ENCODE results near the gene HSPA13. TPM values are rescaled to one million over a fixed set of nuclear protein-coding genes. Genes with fewer than 3 reads are reported as not detected.

HSPA13 gene
- total and polyA plus RNA-seq, 2 experiments from 2014 or later, result 17.7 to 39.0 TPM

DNA sequence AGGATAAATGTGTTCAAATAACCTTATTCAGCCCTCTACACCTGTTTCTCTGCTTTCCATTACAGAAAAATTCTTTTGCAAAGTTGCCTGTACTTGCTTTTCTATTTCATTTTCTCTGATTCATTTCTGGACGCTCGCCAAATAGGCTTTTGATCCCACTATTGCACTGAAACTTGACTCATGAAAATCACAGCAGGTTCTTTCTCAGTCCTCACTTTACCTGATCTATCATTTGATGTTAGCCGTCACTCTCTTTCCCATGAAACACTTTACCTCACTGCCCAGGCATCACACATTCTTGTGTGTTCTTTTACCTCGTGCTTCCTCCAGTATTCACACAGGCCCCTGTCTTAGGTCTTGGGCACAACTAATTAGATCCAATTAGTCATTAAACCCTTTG lies 26.2 kb downstream of the HSPA13 start:
- TF ChIP-seq CREB1 (CRISPR knock-in tag; IDR thresholded peaks at IDR 0.05; ENCODE audit: low read depth) (no peak), STAT1 (IDR thresholded peaks at IDR 0.05; ENCODE audit: unreplicated experiment) (no peak), NANOG (IDR thresholded peaks at IDR 0.05; ENCODE audit: borderline replicate concordance) (no peak), JUNB (IDR thresholded peaks at IDR 0.05; ENCODE audit: unreplicated experiment) (no peak), ETS1 (IDR thresholded peaks at IDR 0.05) (no peak), ZNF331 (CRISPR knock-in tag; IDR thresholded peaks at IDR 0.05; ENCODE audit: low read depth) (no peak), EZH2 (IDR thresholded peaks at IDR 0.05; ENCODE audit: low read depth, unreplicated experiment) (no peak), ZNF114 (CRISPR knock-in tag; IDR thresholded peaks at IDR 0.05) (no peak), CTCF (conservative IDR thresholded peaks at IDR 0.05; ENCODE audit: low read depth in 2 of 2) (no peak), POLR2AphosphoS5 (IDR thresholded peaks at IDR 0.05; ENCODE audit: low read depth) (no peak), EZH2phosphoT487 (IDR thresholded peaks at IDR 0.05; ENCODE audit: unreplicated experiment) (no peak)
- TF ChIP-seq, protein P1, sequence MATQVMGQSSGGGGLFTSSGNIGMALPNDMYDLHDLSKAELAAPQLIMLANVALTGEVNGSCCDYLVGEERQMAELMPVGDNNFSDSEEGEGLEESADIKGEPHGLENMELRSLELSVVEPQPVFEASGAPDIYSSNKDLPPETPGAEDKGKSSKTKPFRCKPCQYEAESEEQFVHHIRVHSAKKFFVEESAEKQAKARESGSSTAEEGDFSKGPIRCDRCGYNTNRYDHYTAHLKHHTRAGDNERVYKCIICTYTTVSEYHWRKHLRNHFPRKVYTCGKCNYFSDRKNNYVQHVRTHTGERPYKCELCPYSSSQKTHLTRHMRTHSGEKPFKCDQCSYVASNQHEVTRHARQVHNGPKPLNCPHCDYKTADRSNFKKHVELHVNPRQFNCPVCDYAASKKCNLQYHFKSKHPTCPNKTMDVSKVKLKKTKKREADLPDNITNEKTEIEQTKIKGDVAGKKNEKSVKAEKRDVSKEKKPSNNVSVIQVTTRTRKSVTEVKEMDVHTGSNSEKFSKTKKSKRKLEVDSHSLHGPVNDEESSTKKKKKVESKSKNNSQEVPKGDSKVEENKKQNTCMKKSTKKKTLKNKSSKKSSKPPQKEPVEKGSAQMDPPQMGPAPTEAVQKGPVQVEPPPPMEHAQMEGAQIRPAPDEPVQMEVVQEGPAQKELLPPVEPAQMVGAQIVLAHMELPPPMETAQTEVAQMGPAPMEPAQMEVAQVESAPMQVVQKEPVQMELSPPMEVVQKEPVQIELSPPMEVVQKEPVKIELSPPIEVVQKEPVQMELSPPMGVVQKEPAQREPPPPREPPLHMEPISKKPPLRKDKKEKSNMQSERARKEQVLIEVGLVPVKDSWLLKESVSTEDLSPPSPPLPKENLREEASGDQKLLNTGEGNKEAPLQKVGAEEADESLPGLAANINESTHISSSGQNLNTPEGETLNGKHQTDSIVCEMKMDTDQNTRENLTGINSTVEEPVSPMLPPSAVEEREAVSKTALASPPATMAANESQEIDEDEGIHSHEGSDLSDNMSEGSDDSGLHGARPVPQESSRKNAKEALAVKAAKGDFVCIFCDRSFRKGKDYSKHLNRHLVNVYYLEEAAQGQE (IDR thresholded peaks at IDR 0.05; ENCODE audit: unreplicated experiment), result no peak
- TF ChIP-seq, protein P2, sequence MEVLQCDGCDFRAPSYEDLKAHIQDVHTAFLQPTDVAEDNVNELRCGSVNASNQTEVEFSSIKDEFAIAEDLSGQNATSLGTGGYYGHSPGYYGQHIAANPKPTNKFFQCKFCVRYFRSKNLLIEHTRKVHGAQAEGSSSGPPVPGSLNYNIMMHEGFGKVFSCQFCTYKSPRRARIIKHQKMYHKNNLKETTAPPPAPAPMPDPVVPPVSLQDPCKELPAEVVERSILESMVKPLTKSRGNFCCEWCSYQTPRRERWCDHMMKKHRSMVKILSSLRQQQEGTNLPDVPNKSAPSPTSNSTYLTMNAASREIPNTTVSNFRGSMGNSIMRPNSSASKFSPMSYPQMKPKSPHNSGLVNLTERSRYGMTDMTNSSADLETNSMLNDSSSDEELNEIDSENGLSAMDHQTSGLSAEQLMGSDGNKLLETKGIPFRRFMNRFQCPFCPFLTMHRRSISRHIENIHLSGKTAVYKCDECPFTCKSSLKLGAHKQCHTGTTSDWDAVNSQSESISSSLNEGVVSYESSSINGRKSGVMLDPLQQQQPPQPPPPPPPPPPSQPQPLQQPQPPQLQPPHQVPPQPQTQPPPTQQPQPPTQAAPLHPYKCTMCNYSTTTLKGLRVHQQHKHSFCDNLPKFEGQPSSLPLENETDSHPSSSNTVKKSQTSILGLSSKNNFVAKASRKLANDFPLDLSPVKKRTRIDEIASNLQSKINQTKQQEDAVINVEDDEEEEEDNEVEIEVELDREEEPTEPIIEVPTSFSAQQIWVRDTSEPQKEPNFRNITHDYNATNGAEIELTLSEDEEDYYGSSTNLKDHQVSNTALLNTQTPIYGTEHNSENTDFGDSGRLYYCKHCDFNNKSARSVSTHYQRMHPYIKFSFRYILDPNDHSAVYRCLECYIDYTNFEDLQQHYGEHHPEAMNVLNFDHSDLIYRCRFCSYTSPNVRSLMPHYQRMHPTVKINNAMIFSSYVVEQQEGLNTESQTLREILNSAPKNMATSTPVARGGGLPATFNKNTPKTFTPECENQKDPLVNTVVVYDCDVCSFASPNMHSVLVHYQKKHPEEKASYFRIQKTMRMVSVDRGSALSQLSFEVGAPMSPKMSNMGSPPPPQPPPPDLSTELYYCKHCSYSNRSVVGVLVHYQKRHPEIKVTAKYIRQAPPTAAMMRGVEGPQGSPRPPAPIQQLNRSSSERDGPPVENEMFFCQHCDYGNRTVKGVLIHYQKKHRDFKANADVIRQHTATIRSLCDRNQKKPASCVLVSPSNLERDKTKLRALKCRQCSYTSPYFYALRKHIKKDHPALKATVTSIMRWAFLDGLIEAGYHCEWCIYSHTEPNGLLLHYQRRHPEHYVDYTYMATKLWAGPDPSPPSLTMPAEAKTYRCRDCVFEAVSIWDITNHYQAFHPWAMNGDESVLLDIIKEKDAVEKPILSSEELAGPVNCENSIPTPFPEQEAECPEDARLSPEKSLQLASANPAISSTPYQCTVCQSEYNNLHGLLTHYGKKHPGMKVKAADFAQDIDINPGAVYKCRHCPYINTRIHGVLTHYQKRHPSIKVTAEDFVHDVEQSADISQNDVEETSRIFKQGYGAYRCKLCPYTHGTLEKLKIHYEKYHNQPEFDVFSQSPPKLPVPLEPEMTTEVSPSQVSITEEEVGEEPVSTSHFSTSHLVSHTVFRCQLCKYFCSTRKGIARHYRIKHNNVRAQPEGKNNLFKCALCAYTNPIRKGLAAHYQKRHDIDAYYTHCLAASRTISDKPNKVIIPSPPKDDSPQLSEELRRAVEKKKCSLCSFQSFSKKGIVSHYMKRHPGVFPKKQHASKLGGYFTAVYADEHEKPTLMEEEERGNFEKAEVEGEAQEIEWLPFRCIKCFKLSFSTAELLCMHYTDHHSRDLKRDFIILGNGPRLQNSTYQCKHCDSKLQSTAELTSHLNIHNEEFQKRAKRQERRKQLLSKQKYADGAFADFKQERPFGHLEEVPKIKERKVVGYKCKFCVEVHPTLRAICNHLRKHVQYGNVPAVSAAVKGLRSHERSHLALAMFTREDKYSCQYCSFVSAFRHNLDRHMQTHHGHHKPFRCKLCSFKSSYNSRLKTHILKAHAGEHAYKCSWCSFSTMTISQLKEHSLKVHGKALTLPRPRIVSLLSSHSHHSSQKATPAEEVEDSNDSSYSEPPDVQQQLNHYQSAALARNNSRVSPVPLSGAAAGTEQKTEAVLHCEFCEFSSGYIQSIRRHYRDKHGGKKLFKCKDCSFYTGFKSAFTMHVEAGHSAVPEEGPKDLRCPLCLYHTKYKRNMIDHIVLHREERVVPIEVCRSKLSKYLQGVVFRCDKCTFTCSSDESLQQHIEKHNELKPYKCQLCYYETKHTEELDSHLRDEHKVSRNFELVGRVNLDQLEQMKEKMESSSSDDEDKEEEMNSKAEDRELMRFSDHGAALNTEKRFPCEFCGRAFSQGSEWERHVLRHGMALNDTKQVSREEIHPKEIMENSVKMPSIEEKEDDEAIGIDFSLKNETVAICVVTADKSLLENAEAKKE (CRISPR knock-in tag; IDR thresholded peaks at IDR 0.05), result no peak
- Histone ChIP-seq H3K4me2 (no peak overlapping the region), H3K9me2 (ENCODE audit: insufficient read depth) (no peaks in the 10 kb centered on the region), H4K20me1 (replicated peaks; ENCODE audit: insufficient read depth) (no peaks in the 10 kb centered on the region), H3K36me3 (ENCODE audit: insufficient read depth) (no peaks in the 10 kb centered on the region), H3F3A (replicated peaks; ENCODE audit: low read depth) (no peaks in the 10 kb centered on the region), H3K79me2 (replicated peaks; ENCODE audit: insufficient read depth) (no peaks in the 10 kb centered on the region), H3K4me3 (no peak overlapping the region), H3K27ac (ENCODE audit: low read depth) (no peak overlapping the region), H3K4me1 (ENCODE audit: insufficient read depth) (no peaks in the 10 kb centered on the region), H2AFZ (no peak overlapping the region), H3K27me3 (ENCODE audit: insufficient read depth) (no peaks in the 10 kb centered on the region)
- no peaks in the 10 kb centered on the region for H3K36me3 Mint-ChIP-seq (ENCODE audit: low read depth)
- no peak for ATAC-seq
- no peak overlapping the region for H3K4me3 Mint-ChIP-seq
- no peaks in the 10 kb centered on the region for H3K27me3 Mint-ChIP-seq (ENCODE audit: insufficient read depth, low read depth, poor library complexity)
- H3K27ac Mint-ChIP-seq, result no peak overlapping the region
- DNase-seq (ENCODE audit: low spot score), result no peak
- H3K9me3 Mint-ChIP-seq, result no peaks in the 10 kb centered on the region
- H3K4me1 Mint-ChIP-seq, result no peaks in the 10 kb centered on the region
